ENCODE data around the gene BTBD9.

BTBD9 gene

GRCh38 chr6:38118791-38119365 lies 520.9 kb downstream of the BTBD9 start:
- no peak for DNase-seq (ENCODE audit: low read depth in 3 of 3)
